Natural killer cell (primary cell): Measurements from ENCODE around the gene TMC5. TPM values are rescaled to one million over a fixed set of nuclear protein-coding genes. Genes with fewer than 3 reads are reported as not detected.

Experiments used
- ATAC-seq, 3 donors: fragments of 150-1000 bp in 2 of 3; fragments of 200-7000 bp in 1 of 3; cut with Tn5 transposase; 1 replicate in 1 of 3; 2 replicates in 2 of 3; pipeline ENCODE4 v1.10.0; 2021; ENCODE audit warnings: mild to moderate bottlenecking in 2 of 3, moderate library complexity in 2 of 3
- DNase-seq, 2 donors: peaks; one replicate each; pipeline versions ENCODE4 v3.0.0 to v3.0.0-alpha.2; 2013 to 2021; ENCODE audit warnings: mixed read lengths in 1 of 2
- H3K27ac ChIP-seq: one replicate; pipeline ENCODE4 v1.5.1; 2013; ENCODE audit warnings: mild to moderate bottlenecking, low read length
- H3K27me3 ChIP-seq: one replicate; pipeline ENCODE4 v1.6.1; 2013; ENCODE audit warnings: low read length; ENCODE audit not compliant: control insufficient read depth, insufficient read depth
- H3K36me3 ChIP-seq: one replicate; pipeline ENCODE4 v1.6.1; 2013; ENCODE audit warnings: low read length; ENCODE audit not compliant: control insufficient read depth, insufficient read depth
- H3K4me1 ChIP-seq: one replicate; pipeline ENCODE4 v1.6.1; 2013; ENCODE audit warnings: low read length; ENCODE audit not compliant: control insufficient read depth, insufficient read depth
- H3K4me3 ChIP-seq: one replicate; pipeline ENCODE4 v1.5.1; 2013; ENCODE audit warnings: low read length
- H3K9me3 ChIP-seq: one replicate; pipeline ENCODE4 v1.6.1; 2013; ENCODE audit warnings: low read length; ENCODE audit not compliant: control insufficient read depth, insufficient read depth
- H3K27ac Mint-ChIP-seq, 2 donors: one replicate each; pipeline ENCODE4 v1.8.0; 2022; ENCODE audit warnings: mild to moderate bottlenecking in 2 of 2, mixed read lengths in 2 of 2, moderate library complexity in 1 of 2
- H3K27me3 Mint-ChIP-seq, 2 donors: one replicate each; pipeline ENCODE4 v1.8.0; 2022; ENCODE audit warnings: low read depth in 2 of 2, mixed read lengths in 2 of 2
- H3K36me3 Mint-ChIP-seq: one replicate; pipeline ENCODE4 v1.8.0; 2022; ENCODE audit warnings: mixed read lengths
- H3K4me1 Mint-ChIP-seq, 2 donors: one replicate each; pipeline ENCODE4 v1.8.0; 2022; ENCODE audit warnings: mixed read lengths in 2 of 2
- H3K4me3 Mint-ChIP-seq: one replicate; pipeline ENCODE4 v1.8.0; 2022; ENCODE audit warnings: mild to moderate bottlenecking, moderate library complexity, mixed read lengths
- H3K9me3 Mint-ChIP-seq, 2 donors: one replicate each; pipeline ENCODE4 v1.8.0; 2022; ENCODE audit warnings: mixed read lengths in 2 of 2
- CTCF ChIP-seq: fragments of 200-600 bp; IDR thresholded peaks from one replicate; pipeline ENCODE4 v1.8.0; 2022; ENCODE audit warnings: antibody characterized with exemption
- WGBS: methylation state at CpG from one replicate; pipeline ENCODE4 v1.1.7; 2013; ENCODE audit warnings: missing lambda C conversion rate; ENCODE audit not compliant: insufficient coverage; 5-methylcytosine and 5-hydroxymethylcytosine counted together
- intact Hi-C: fragments of 100-400 bp; cut with micrococcal nuclease; formaldehyde crosslinking; loops from one replicate; pipeline ENCODE4 v1.14.2; 2022
- total RNA-seq, 4 donors: library from RNA; stranded (reverse); fragments of 120-200 nt in 1 of 4; gene quantifications; one replicate each; pipeline versions ENCODE4 v1.2.3 to v1.2.4, GENCODE V29; 2013 to 2022

TMC5 gene
- total RNA-seq, 3 donors from 2014 or later (not counting 1 experiment from before 2014, with no cell fraction given), result not detected

DNA sequence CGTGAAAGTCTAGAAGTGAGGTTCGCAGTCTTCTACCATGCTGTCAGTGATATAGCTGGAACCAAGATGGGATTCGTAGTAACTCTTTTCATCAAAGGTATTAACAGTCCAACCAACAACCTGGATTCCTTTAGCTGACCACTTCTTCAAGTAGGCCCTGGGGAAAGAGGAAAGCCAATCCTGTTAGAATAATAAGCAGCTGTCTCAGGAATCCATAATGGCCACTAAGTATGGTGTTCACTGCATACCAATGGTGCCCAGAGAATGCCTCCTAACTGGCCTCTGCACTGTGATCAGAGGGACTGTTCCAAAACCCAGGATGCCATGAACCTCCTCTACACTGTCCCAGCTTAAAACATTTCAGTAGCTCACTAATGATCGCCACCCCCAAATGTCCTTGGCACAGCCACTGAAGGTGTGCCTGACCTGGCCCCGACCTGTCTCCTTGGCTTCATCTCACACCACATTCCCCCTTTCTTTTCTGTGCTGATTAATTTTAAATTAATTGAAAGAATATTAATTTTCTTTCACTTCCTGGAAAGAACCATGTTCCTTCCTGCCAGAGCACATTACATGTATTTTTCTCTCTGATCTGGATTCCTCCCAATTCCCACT lies 85.9 kb downstream of the TMC5 start:
- intact Hi-C loops, result loop anchor here (2.0 kb wide), 1 partner anchor 17 kb away; no protein-coding TSS in a partner anchor
- no peak overlapping the region for H3K4me3 Mint-ChIP-seq
- peaks cover 0 to 6% of the 10 kb centered on the region in 2 donors for H3K4me1 Mint-ChIP-seq
- peaks cover 22% of the 10 kb centered on the region for H3K36me3 Mint-ChIP-seq
- H3K27ac ChIP-seq, result no peak overlapping the region
- H3K9me3 ChIP-seq, result no peaks in the 10 kb centered on the region
- H3K4me3 ChIP-seq, result no peak overlapping the region
- 100% methylated on average over 5 of the region's 5 CpGs for WGBS
- no peaks in the 10 kb centered on the region for H3K4me1 ChIP-seq
- H3K27me3 Mint-ChIP-seq, result no peaks in the 10 kb centered on the region
- TF ChIP-seq CTCF, result no peak
- H3K27me3 ChIP-seq, result no peaks in the 10 kb centered on the region
- no peaks in the 10 kb centered on the region for H3K9me3 Mint-ChIP-seq
- H3K36me3 ChIP-seq, result peaks cover 43% of the 10 kb centered on the region
- DNase-seq, result no peak
- no peak for ATAC-seq
- no peak overlapping the region for H3K27ac Mint-ChIP-seq

DNA sequence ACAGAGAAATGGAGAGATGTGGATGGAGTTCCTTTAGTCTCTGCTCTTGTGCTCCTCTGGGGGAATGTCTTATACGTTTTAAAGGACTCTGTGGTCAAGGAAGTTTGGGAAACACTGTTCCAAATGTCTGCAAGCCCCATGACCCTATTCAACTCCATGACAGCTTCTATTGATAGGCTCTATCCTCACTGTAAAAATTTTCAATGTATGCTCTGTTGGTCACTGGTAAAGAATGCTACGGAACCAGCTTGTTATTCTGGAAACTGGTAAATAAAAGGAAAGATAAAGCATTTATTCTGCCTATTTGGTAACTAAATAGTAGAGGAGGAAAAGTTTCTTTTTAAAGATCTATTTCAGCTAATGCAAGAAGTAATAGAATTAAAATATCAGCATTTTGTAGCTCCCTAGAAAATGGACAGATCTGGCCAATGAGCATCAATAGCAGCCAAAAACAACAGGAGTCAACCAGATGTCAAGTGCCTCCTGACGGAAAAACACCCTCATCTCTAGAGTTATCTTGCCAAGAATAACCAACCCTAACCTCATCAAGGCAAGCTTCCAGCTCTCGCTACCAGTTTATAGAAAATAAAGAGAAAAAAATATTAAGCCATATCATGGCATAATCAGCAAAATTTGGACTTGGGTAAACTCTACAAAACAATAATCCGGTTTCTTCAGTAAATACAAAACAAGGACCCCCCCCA lies 88.1 kb downstream of the TMC5 start:
- DNase-seq, result no peak
- no peak for TF ChIP-seq CTCF
- Mint-ChIP-seq H3K4me3 (no peak overlapping the region), H3K27me3 (no peaks in the 10 kb centered on the region), H3K4me1 (peaks cover 0 to 6% of the 10 kb centered on the region in 2 donors), H3K9me3 (no peaks in the 10 kb centered on the region), H3K27ac (no peak overlapping the region), H3K36me3 (peaks cover 22% of the 10 kb centered on the region)
- Histone ChIP-seq H3K27ac (no peak overlapping the region), H3K9me3 (no peaks in the 10 kb centered on the region), H3K36me3 (peaks cover 48% of the 10 kb centered on the region), H3K27me3 (no peaks in the 10 kb centered on the region), H3K4me1 (no peaks in the 10 kb centered on the region), H3K4me3 (no peak overlapping the region)
- 90% methylated on average over 3 of the region's 5 CpGs for WGBS
- ATAC-seq, result no peak
- intact Hi-C loops, result no loop called here

GRCh38 chr16:19506965-19507364 lies 89.3 kb downstream of the TMC5 start:
- Mint-ChIP-seq H3K36me3 (peaks cover 22% of the 10 kb centered on the region), H3K4me3 (no peak overlapping the region), H3K4me1 (peaks cover 0 to 6% of the 10 kb centered on the region in 2 donors), H3K9me3 (no peaks in the 10 kb centered on the region), H3K27ac (no peak overlapping the region), H3K27me3 (no peaks in the 10 kb centered on the region)
- ATAC-seq, result no peak
- no peak overlapping the region for H3K4me3 ChIP-seq
- peaks cover 47% of the 10 kb centered on the region for H3K36me3 ChIP-seq
- no peak for TF ChIP-seq CTCF
- no peaks in the 10 kb centered on the region for H3K9me3 ChIP-seq
- intact Hi-C loops, result no loop called here
- H3K4me1 ChIP-seq, result no peaks in the 10 kb centered on the region
- no peak for DNase-seq
- H3K27me3 ChIP-seq, result no peaks in the 10 kb centered on the region
- no peak overlapping the region for H3K27ac ChIP-seq
- WGBS, result 95% methylated on average over 3 of the region's 4 CpGs
